Lung (tissue), 12 donors: ENCODE results near the gene SLC45A1. TPM values are rescaled to one million over a fixed set of nuclear protein-coding genes. Genes with fewer than 3 reads are reported as not detected.

ENCODE experiments used
- ATAC-seq: fragments of 200-7000 bp; cut with Tn5 transposase; one replicate; pipeline ENCODE4 v1.9.1; 2020; ENCODE audit warnings: moderate number of reproducible peaks; ENCODE audit not compliant: insufficient read depth, low FRiP score
- DNase-seq, 3 donors: peaks; one replicate each; pipeline ENCODE4 v3.0.0-alpha.2; 2013 to 2017
- H3K27ac ChIP-seq, 2 donors: one replicate each; pipeline ENCODE4 v1.5.1; 2013; ENCODE audit warnings: mild to moderate bottlenecking in 2 of 2, moderate library complexity in 2 of 2, control low read depth in 1 of 2, inconsistent platforms in 1 of 2, low read depth in 1 of 2, low read length in 1 of 2
- H3K27me3 ChIP-seq, 3 donors: one replicate each; pipeline ENCODE4 v1.5.1; 2013; ENCODE audit warnings: low read length in 2 of 3; ENCODE audit not compliant: control insufficient read depth in 3 of 3, insufficient read depth in 3 of 3
- H3K36me3 ChIP-seq, 4 donors: one replicate each; pipeline ENCODE4 v1.5.1; 2013; ENCODE audit warnings: low read length in 4 of 4, mild to moderate bottlenecking in 1 of 4, moderate library complexity in 1 of 4; ENCODE audit not compliant: control insufficient read depth in 4 of 4, insufficient read depth in 4 of 4
- H3K4me1 ChIP-seq, 5 donors: one replicate each; pipeline ENCODE4 v1.5.1; 2013; ENCODE audit warnings: low read length in 5 of 5, mild to moderate bottlenecking in 2 of 5, moderate library complexity in 1 of 5; ENCODE audit not compliant: control insufficient read depth in 5 of 5, insufficient read depth in 5 of 5
- H3K4me3 ChIP-seq: one replicate; pipeline ENCODE4 v1.5.1; 2013; ENCODE audit warnings: mild to moderate bottlenecking, control low read depth, moderate library complexity
- H3K9ac ChIP-seq, 2 donors: one replicate each; pipeline ENCODE4 v1.5.1; 2013; ENCODE audit warnings: low read length in 2 of 2, control low read depth in 1 of 2; ENCODE audit not compliant: insufficient read depth in 1 of 2
- H3K9me3 ChIP-seq, 4 donors: one replicate each; pipeline ENCODE4 v1.5.1; 2013; ENCODE audit warnings: low read length in 3 of 4, mild to moderate bottlenecking in 1 of 4, moderate library complexity in 1 of 4; ENCODE audit not compliant: control insufficient read depth in 4 of 4, insufficient read depth in 3 of 4
- CTCF ChIP-seq: IDR thresholded peaks from 2 replicates; pipeline ENCODE4 v1.5.1; 2012; ENCODE audit warnings: mild to moderate bottlenecking; ENCODE audit errors: control extremely low read depth, extremely low read depth
- WGBS, 2 donors: extraction: QIAGEN DNeasy Blood & Tissue Kit; methylation state at CpG; one replicate each; pipeline ENCODE4 v1.1.7; 2013; 5-methylcytosine and 5-hydroxymethylcytosine counted together
- polyA plus RNA-seq, 2 donors: library from polyadenylated mRNA; stranded (reverse); fragments of 200-250 nt; gene quantifications; one replicate each; pipeline ENCODE4 v1.2.1, GENCODE V29; 2013
- total RNA-seq, 2 donors: library from RNA; depleted of rRNA in 1 of 2; stranded (reverse); fragments of >200 nt in 1 of 2; gene quantifications; one replicate each; pipeline ENCODE4 v1.2.1, GENCODE V29; 2014 to 2021
- donor health status: control.
- donor health status: control.
- donor health status: Bipolar disorder and iron deficiency.
- donor health status: healthy.
- donor health status: DM: yes; HTN: yes; CAD: no.

The SLC45A1 gene
- total and polyA plus RNA-seq, 4 donors, result 0.74 to 1.6 (median 1.1) TPM

- WGBS, 2 donors, result 71 to 79% methylated on average over 13 of the region's 13 CpGs
- Histone ChIP-seq H3K4me1 (peaks cover 0 to 23% (median 0%) of the 10 kb centered on the region in 5 donors), H3K4me3 (no peak overlapping the region), H3K9ac (no peak overlapping the region), H3K27ac (no peak overlapping the region), H3K27me3 (no peaks in the 10 kb centered on the region), H3K36me3 (peaks cover 0 to 33% (median 27%) of the 10 kb centered on the region in 4 donors), H3K9me3 (no peaks in the 10 kb centered on the region)
- no peak for TF ChIP-seq CTCF
- ATAC-seq, result no peak
- DNase-seq, result peak in 2 of 3 donors; percentile 43 to 54
Observed at GRCh38 chr1:8351693-8352470, 34.0 kb downstream of the SLC45A1 start.

- Histone ChIP-seq H3K27ac (peak overlapping the region; percentile 41 to 44), H3K27me3 (no peaks in the 10 kb centered on the region), H3K9me3 (no peaks in the 10 kb centered on the region), H3K4me3 (no peak overlapping the region), H3K4me1 (peaks cover 0 to 23% (median 0%) of the 10 kb centered on the region in 5 donors), H3K9ac (no peak overlapping the region), H3K36me3 (peaks cover 0 to 39% (median 33%) of the 10 kb centered on the region in 4 donors)
- 60 to 75% methylated on average over 15 of the region's 15 CpGs for WGBS, 2 donors
- peak; percentile 38 to 65 (median 59) for DNase-seq
- no peak for TF ChIP-seq CTCF
- ATAC-seq, result no peak
Observed at GRCh38 chr1:8352471-8352845, 34.5 kb downstream of the SLC45A1 start.

- H3K9me3 ChIP-seq, result no peaks in the 10 kb centered on the region
- DNase-seq (no peak), ATAC-seq (no peak)
- TF ChIP-seq CTCF, result no peak
- 64 to 73% methylated on average over 21 of the region's 21 CpGs for WGBS, 2 donors
- H3K27me3 ChIP-seq, result no peaks in the 10 kb centered on the region
- peaks cover 4 to 46% (median 39%) of the 10 kb centered on the region in 4 donors for H3K36me3 ChIP-seq
- peak overlapping the region; percentile 42 to 44 for H3K27ac ChIP-seq
- H3K4me1 ChIP-seq, result peaks cover 0 to 23% (median 0%) of the 10 kb centered on the region in 5 donors
- H3K9ac ChIP-seq, result no peak overlapping the region
- no peak overlapping the region for H3K4me3 ChIP-seq
Observed at GRCh38 chr1:8352886-8353785, 35.2 kb downstream of the SLC45A1 start.
